NOMO-1 (cell line): ENCODE results near the gene EPS15.
A peak's percentile ranks its signal among the peaks of the same experiment; 100 is the strongest.
"Not testable (repeated sequence)": the region's sequence is repeated elsewhere in the genome, so short reads cannot be mapped to it uniquely, and the experiment has no call there.

Source experiments
- DNase-seq, 2 experiments: peaks; one replicate each; lab custom pipeline; 2025; ENCODE audit not compliant: unreplicated experiment in 2 of 2; lab: John Stamatoyannopoulos, UW

EPS15 gene

DNA sequence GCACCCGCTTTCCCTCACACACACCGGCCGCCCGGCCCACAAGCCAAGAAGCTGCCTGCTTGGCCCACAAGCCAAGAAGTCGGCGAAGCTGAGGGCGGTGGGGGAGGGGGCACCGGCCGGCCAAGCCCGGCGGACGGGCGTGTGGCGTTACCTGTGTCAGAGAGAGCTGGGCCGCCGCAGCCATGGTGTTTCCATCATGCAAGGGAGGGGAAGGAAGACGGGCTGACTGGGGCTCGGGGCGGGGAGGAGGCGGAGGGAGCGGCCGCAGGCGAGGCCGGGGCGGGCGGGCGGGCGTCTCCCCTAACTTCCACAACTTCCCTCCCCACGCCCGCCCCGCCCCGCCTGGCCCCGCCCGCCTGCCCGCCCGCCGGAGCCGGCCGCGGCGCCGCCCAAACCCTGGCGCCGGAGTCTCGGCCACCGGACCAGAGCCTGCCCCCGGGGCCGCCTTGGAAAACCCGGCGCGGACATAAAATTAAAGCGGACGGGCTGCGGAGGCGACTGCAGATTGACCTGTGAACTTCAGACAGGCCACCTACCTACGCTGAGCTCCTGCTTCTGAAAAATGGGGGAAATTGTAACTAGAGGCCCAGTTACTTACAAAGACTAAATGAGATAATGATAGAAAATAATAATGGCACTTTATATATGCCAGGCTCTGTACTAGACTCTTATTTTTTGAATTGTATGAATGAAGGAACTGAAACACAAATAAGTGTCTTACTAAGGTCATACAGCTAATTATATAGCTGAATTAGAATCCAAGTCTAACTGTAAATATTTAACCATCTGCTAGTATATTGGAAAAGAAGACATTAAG, at the start of gene EPS15:
Gene EPS15, minus strand, starts transcription at position 219 of the 817 bp plus-strand sequence. Its CDS starts 35 bp downstream, at position 184.
- peak; percentile 83 to 91 for DNase-seq

- DNase-seq, result no peak
Measured at GRCh38 chr1:51568231-51568935, 49.3 kb upstream of the EPS15 start.

DNA sequence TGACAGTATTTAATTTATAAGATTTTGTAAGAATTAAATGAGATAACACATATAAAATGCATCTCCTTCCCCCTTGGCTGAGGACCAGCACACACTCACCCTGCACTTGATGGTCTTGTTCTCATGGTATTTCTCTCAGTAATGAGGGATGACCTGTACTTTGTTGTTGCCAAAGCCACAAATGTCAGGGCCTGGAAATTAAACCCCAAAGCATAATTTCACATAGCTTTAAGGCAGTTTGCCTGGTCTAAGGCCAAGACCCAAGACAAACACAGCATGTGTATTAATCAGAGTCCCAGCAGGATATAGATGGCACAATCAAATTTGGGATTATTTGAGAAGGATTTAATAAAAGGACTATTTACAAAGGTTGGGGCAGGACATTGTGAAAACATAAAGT, 48.6 kb upstream of the EPS15 start:
- DNase-seq, result no peak

- no peak for DNase-seq
Measured at GRCh38 chr1:51566260-51566659, 47.2 kb upstream of the EPS15 start.

DNA sequence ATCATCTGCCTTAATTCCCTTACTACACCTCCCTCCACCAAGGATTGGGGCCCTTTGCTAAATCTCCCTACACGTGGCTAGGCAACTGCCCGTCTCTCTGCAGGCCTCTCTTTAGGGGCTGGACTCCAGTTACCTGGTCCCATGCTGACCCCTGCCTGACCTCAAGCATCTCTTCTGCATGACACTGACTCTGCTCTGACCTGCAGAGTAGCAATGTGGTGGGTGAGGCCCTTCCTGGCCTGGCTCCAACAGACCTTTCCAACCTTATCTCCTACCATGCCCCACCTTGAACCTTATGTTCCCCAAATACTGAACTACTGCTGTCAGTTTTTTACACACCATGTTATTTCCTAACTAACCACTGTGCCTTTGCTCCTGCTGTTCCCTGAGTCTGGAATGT, 45.9 kb upstream of the EPS15 start:
- no peak for DNase-seq

- no peak for DNase-seq
Measured at GRCh38 chr1:51564124-51564523, 45.1 kb upstream of the EPS15 start.

DNA sequence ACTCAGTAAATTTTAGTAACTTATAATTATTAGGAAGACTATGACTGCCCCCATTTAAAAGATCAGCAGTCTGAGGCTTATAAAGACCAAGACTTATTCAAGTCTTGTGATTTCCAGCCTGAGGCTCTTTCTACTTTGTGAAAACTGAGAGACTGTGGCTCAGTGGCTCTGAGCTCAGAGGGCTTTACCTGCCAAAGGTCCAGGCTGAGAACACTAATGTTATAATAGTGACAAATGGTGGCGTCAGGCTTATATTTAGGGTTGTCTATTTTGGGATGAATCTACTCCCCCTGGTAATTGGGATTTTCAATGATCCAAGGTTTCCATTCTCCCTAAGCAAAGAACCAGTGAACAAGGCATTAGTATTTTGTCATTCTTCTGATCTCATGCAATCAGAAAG, 42.6 kb upstream of the EPS15 start:
- no peak for DNase-seq

GRCh38 chr1:51560895-51561294, 41.8 kb upstream of the EPS15 start:
- DNase-seq, result not testable (repeated sequence)

- no peak for DNase-seq
Measured at GRCh38 chr1:51560034-51560433, 41.0 kb upstream of the EPS15 start.

- no peak for DNase-seq
Measured at GRCh38 chr1:51559501-51559900, 40.4 kb upstream of the EPS15 start.

DNA sequence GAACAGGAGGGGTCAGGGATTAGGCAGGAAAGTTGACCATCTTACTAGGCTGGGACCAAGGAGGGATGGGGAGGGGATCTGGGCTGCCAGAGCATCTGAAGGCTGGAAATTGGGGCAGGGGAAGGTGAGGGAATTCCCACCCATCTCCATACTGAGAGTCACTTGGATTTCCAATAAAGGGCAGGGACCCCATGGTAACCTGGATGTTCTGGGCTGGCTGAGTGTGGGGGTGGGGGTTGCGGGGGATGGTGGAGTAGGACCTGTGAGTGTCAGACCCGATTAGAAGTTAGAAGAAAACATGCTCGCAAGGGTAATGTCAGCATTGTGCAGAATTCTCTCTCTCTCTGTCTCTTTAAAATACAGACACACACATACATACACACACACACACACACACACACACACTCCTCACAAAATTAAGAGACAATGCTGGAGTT, 40.0 kb upstream of the EPS15 start:
- no peak for DNase-seq

GRCh38 chr1:51558375-51558924, 39.4 kb upstream of the EPS15 start:
- no peak for DNase-seq

DNA sequence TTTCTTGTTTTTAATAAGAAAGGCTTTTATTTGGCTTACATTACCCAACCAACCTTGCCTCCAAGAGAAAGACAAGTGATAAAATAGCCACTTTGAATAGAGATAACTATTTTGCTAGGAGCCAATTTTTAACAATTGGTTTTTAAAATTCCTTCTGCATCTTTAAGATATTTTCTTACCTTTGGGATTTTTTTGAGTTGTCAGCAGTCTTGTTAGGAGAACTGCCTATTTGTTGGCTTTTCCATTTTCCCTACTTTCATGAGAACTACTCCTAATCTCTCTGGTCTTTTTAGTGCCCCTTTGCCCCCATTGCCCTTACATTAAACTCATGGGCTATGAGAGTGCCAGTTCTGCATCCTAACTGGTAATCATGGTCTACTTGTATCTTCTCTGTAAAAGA, 38.1 kb upstream of the EPS15 start:
- DNase-seq, result no peak

DNA sequence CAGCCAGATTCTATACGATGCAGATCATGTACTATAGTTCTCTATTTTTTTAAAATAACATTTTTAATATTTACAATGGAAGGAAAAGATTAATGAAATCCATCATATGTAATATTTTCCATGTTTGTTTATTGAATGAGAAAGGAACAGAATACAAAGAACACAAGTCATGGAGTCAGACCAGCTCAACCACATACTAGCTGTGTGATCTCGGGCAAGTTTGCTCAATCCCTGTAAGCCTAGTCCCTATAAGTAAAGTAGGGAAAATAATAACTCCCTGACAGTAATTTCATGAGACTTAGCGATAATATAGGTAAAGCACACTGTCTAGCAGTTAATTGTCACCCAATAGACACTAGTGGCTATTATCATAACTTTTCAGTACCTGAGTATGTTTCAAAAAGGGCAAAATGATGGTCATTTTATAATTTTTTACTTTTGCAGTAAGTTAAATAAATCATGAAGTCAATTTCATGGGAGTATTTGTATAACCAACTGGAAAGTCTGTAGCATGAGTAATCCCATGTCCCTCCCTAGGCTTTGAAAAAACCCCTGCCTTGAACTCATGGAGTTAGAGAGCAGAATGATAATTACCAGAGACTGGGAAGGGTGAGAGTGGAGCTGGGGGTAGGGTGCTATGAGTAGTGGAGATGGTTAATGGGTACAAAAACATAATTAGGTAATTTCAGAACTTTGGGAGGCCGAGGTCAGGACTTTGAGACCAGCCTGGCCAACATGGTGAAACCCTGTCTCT, 37.0 kb upstream of the EPS15 start:
- no peak for DNase-seq

- no peak for DNase-seq
Measured at GRCh38 chr1:51553911-51554310, 34.8 kb upstream of the EPS15 start.

DNA sequence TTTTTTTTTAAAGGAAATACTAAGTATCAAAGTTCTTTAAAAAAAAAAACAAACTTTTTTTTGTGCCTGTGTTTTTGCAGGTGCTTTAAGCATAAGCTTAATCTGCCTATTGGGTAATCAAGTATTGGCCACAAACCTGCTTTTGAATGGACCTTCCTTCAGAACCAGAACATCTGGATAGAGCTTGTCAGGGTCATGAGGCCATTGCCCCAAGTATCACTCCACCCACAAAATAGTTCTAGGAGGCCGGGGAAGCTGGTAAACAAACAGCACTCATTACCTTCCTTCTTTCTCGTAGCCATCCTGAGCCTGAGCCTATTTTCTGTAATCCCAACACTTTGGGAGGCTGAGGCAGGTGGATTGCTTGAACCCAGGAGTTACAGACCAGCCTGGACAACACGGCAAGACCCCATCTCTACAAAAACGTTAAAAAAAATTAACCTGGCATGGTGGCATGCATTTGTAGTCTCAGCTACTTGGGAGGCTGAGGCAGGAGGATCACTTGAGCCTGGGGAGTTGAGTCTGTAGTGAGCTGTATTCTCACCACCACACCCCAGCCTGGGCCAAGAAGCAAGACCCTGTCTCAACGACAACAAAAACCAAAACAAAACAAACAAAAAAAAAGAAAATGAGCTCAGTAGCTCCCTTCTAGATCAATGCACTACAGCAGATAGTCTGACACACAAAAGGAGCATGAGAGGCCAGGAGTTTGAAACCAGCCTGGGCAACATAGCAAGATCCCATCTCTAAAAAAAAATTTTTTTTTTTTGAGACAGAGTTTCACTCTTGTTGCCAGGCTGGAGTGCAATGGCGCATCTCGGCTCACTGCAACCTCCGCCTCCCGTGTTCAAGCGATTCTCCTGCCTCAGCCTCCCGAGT, 34.1 kb upstream of the EPS15 start:
- no peak for DNase-seq

GRCh38 chr1:51551848-51552296, 32.8 kb upstream of the EPS15 start:
- no peak for DNase-seq

DNA sequence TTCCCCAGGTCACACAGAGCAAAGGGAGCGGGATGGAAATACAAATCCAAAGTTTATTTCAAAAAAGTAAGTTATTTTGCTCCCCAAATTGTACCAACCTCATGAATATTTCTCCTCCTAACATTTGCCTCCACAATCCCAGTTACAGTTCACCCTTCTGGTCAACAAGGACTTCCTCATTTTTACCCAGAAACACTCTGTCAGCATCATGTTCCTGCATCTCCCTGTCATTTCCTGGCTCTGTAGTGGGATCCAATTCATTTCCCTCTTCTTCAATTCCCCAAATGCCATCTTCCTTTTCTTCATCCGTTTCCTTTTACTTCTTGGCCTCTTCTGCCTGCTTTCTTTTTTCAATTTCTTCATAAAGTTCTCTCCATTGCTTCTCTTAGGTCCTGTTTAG, 32.0 kb upstream of the EPS15 start:
- peak in 1 of 2 experiments; percentile 26 for DNase-seq

DNA sequence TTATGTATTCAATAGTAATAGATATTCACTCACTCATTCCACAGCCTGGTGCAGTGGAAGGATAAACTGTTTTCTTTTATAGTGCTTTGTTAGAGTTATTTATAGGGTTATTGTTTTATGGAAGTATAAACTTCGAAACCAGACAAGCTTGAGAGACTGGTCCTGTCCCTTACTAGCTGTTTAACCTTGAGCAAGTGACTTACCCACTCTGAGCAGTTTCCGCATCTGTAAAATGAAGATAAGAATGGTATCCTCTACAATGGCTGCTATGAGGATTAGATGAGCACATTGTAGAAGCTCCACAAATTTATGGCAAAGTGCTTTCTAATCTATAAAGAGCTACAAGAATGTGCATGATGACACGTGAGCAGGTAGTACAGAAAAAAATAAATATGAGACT, 30.8 kb upstream of the EPS15 start:
- no peak for DNase-seq

GRCh38 chr1:51549016-51549619, 30.1 kb upstream of the EPS15 start:
- peak in 1 of 2 experiments; percentile 28 for DNase-seq
